DOHH2 (cell line): ENCODE data around the gene MRPL46.

ENCODE experiments used
- H3F3A ChIP-seq: fragments of 200-600 bp; sonication (generic), shearing (Covaris generic); 2 replicates; pipeline ENCODE4 v1.6.0; 2016; ENCODE audit warnings: antibody characterized with exemption, mild to moderate bottlenecking; ENCODE audit not compliant: control insufficient read depth, insufficient read depth
- H3K27ac ChIP-seq: fragments of 200-600 bp; sonication (generic); 2 replicates; pipeline ENCODE4 v1.5.1; 2014; ENCODE audit warnings: low read depth, mild to moderate bottlenecking, low read length, moderate library complexity
- H3K27me3 ChIP-seq: fragments of 200-600 bp; sonication (generic); 2 replicates; pipeline ENCODE4 v1.6.1; 2014; ENCODE audit warnings: mild to moderate bottlenecking, low read length, mixed read lengths; ENCODE audit not compliant: control insufficient read depth
- H3K36me3 ChIP-seq: fragments of 200-600 bp; sonication (generic); 2 replicates; pipeline ENCODE4 v1.6.1; 2014; ENCODE audit warnings: mild to moderate bottlenecking, low read length, moderate library complexity, mixed read lengths; ENCODE audit not compliant: control insufficient read depth
- H3K4me1 ChIP-seq: fragments of 200-600 bp; sonication (generic); 2 replicates; pipeline ENCODE4 v1.6.1; 2014; ENCODE audit warnings: mild to moderate bottlenecking, low read length, mixed read lengths; ENCODE audit not compliant: control insufficient read depth
- H3K4me2 ChIP-seq: fragments of 200-600 bp; sonication (generic); 2 replicates; pipeline ENCODE4 v1.6.0; 2014; ENCODE audit warnings: mild to moderate bottlenecking, low read length, moderate library complexity
- H3K4me3 ChIP-seq: fragments of 200-600 bp; sonication (generic); 2 replicates; pipeline ENCODE4 v1.5.1; 2014; ENCODE audit warnings: mild to moderate bottlenecking, low read length, mixed read lengths
- H3K79me2 ChIP-seq: fragments of 200-600 bp; sonication (generic); 2 replicates; pipeline ENCODE4 v1.6.1; 2014; ENCODE audit warnings: mild to moderate bottlenecking, low read length, mixed read lengths; ENCODE audit not compliant: control insufficient read depth
- H3K9me2 ChIP-seq: fragments of 200-600 bp; sonication (generic); replicated peaks from 2 replicates; pipeline ENCODE4 v1.6.1; 2014; ENCODE audit warnings: mild to moderate bottlenecking, low read length, mixed read lengths; ENCODE audit not compliant: control insufficient read depth
- H3K9me3 ChIP-seq: fragments of 200-600 bp; sonication (generic); 2 replicates; pipeline ENCODE4 v1.6.1; 2014; ENCODE audit warnings: antibody characterized with exemption, low read length, mixed read lengths; ENCODE audit not compliant: control insufficient read depth, insufficient read depth
- H4K20me1 ChIP-seq: fragments of 200-600 bp; sonication (generic); 2 replicates; pipeline ENCODE4 v1.6.0; 2014; ENCODE audit warnings: low read depth, mild to moderate bottlenecking, antibody characterized with exemption, low read length, moderate library complexity; ENCODE audit not compliant: control insufficient read depth, insufficient read depth
- CTCF ChIP-seq: fragments of 200-600 bp; sonication (generic); IDR thresholded peaks from one replicate; pipeline ENCODE4 v1.5.1; 2014; ENCODE audit warnings: antibody characterized with exemption, mild to moderate bottlenecking, low read depth, low read length; ENCODE audit not compliant: poor library complexity, severe bottlenecking
- EZH2phosphoT487 ChIP-seq: fragments of 200-600 bp; sonication (generic); IDR thresholded peaks from 2 replicates; pipeline ENCODE4 v1.6.1; 2017; ENCODE audit warnings: borderline replicate concordance, mild to moderate bottlenecking, antibody characterized with exemption, low read length, moderate library complexity, mixed read lengths

MRPL46 gene

GRCh38 chr15:88448991-88449461 lies 18.2 kb downstream of the MRPL46 start:
- Histone ChIP-seq H4K20me1 (no peaks in the 10 kb centered on the region), H3K4me2 (no peak overlapping the region), H3K79me2 (no peaks in the 10 kb centered on the region), H3K4me1 (peaks cover 8% of the 10 kb centered on the region), H3F3A (no peaks in the 10 kb centered on the region), H3K27me3 (no peaks in the 10 kb centered on the region), H3K36me3 (no peaks in the 10 kb centered on the region), H3K9me3 (no peaks in the 10 kb centered on the region), H3K4me3 (no peak overlapping the region), H3K9me2 (no peaks in the 10 kb centered on the region), H3K27ac (no peak overlapping the region)
- TF ChIP-seq CTCF: no peak
- no peak for TF ChIP-seq EZH2phosphoT487

GRCh38 chr15:88447741-88448140 lies 19.4 kb downstream of the MRPL46 start:
- Histone ChIP-seq H3K79me2 (no peaks in the 10 kb centered on the region), H3K36me3 (no peaks in the 10 kb centered on the region), H3K4me3 (no peak overlapping the region), H3K27me3 (no peaks in the 10 kb centered on the region), H3K9me3 (no peaks in the 10 kb centered on the region), H3F3A (no peaks in the 10 kb centered on the region), H3K9me2 (no peaks in the 10 kb centered on the region), H3K4me1 (peaks cover 8% of the 10 kb centered on the region), H4K20me1 (no peaks in the 10 kb centered on the region), H3K27ac (no peak overlapping the region), H3K4me2 (no peak overlapping the region)
- no peak for TF ChIP-seq CTCF
- no peak for TF ChIP-seq EZH2phosphoT487

GRCh38 chr15:88447206-88447605 lies 20.0 kb downstream of the MRPL46 start:
- TF ChIP-seq CTCF (peak; percentile 10), EZH2phosphoT487 (no peak)
- H3K4me2 ChIP-seq: no peak overlapping the region
- no peaks in the 10 kb centered on the region for H3K9me3 ChIP-seq
- no peak overlapping the region for H3K4me3 ChIP-seq
- H3K36me3 ChIP-seq: no peaks in the 10 kb centered on the region
- H3K27me3 ChIP-seq: no peaks in the 10 kb centered on the region
- no peaks in the 10 kb centered on the region for H4K20me1 ChIP-seq
- H3K9me2 ChIP-seq: no peaks in the 10 kb centered on the region
- no peaks in the 10 kb centered on the region for H3K79me2 ChIP-seq
- H3F3A ChIP-seq: no peaks in the 10 kb centered on the region
- peaks cover 8% of the 10 kb centered on the region for H3K4me1 ChIP-seq
- H3K27ac ChIP-seq: no peak overlapping the region
